GM21717 (cell line): ENCODE measurements around the gene RAB6A.
"Not testable (repeated sequence)": the region's sequence is repeated elsewhere in the genome, so short reads cannot be mapped to it uniquely, and the experiment has no call there.

ENCODE experiments used
- ATAC-seq: cut with Tn5 transposase; IDR thresholded peaks from one replicate; pipeline ENCODE4 v1.9.1; 2021; ENCODE audit warnings: mild to moderate bottlenecking, moderate library complexity; ENCODE audit not compliant: unreplicated experiment

The RAB6A gene

GRCh38 chr11:73729594-73730206, 31.2 kb downstream of the RAB6A start:
- ATAC-seq, result no peak

- no peak for ATAC-seq
Measured at GRCh38 chr11:73728000-73728399, 32.9 kb downstream of the RAB6A start.

DNA sequence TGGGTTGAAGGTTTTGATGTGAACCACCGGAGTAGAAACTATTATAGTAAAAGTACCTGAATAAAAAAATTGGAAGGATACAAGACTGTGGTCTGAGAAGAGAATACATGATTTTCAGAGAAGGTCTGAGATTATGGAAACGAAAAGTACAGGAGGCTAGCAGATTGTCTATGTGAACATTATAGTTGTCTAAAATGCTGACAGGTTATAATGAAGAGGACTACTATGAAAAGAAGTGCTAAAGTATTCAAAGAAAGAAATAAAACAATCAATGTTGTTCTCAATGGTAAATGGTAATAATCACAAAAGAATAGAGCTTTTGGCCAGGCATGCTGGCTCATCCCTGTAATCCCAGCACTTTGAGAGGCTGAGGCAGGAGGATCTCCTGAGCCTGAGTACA, 34.0 kb downstream of the RAB6A start:
- no peak for ATAC-seq

DNA sequence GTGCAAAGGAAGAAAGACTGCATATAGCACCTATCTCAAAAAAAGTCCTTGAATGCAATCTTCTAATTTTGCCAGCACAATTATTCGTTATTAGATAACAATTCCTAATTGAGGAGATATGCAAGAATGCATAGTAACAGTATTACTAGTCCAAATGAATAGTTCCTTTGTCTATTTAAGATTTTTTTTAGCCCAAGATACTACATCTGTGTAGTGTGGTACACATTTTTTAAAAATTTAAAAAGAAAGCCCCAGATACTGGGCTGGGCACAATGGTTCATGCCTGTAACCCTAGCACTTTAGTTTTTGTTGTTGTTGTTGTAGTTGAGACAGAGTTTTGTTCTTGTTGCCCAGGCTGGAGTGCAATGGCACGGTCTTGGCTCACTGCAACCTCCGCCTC, 43.7 kb downstream of the RAB6A start:
- no peak for ATAC-seq

- ATAC-seq, result no peak
Measured at GRCh38 chr11:73716153-73717056, 44.5 kb downstream of the RAB6A start.

GRCh38 chr11:73715541-73715940, 45.3 kb downstream of the RAB6A start:
- no peak for ATAC-seq

GRCh38 chr11:73710964-73711363, 49.9 kb downstream of the RAB6A start:
- ATAC-seq, result no peak

DNA sequence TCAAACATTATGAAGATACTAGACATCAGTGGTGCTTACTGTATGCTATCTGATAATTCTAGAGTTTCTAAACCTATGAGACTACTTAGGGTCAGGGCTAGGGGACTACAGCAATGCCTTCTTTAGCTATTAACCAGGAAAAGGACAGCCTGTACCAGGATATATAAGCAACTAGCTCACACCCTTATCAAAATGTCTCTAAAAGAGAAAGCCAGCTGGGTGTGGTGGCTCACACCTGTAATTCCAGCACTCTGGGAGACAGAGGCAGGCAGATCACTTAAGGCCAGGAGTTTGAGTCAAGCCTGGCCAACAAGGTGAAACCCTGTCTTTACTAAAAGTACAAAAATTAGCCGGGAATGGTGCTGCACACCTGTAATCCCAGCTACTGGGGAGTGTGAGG, 55.8 kb downstream of the RAB6A start:
- ATAC-seq, result no peak

GRCh38 chr11:73693899-73694525, 66.9 kb downstream of the RAB6A start:
- no peak for ATAC-seq

DNA sequence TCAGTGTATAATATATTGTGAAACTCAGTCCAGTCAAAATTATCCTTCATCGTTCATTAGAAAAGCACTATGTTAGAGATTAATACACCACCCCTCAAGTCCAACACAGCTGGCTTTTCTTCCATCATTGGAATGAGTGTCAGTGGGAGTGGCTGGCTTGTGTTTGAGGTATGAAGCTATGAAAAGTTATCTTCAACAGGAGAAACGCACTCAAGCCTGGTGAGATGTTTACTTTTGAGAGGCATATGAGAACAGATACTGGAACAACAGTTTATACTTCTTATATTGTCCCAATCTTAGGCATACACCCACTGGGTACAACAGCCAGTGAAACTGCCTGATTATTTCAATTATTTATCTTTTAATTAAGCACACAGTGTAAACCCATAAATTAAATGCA, 80.2 kb downstream of the RAB6A start:
- ATAC-seq, result no peak

DNA sequence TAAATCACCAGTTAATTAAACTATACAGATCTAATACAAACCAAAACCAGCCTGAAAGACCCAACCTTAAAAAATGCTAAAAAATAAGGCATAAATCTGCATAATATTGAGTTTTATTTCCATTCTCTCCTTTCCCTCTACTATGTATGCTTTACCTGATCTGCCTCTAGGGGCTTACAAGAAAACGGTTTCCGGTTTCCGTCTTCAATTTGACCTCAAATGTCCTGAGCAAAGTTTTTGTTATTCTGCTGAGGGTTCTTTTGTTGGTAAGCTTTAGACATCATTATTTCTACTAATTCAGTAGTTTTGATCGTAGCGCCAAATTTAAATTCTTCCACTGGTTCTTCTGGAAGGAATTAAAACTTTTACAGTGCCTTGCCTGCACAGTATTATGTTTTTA, 84.3 kb downstream of the RAB6A start:
- not testable (repeated sequence) for ATAC-seq

DNA sequence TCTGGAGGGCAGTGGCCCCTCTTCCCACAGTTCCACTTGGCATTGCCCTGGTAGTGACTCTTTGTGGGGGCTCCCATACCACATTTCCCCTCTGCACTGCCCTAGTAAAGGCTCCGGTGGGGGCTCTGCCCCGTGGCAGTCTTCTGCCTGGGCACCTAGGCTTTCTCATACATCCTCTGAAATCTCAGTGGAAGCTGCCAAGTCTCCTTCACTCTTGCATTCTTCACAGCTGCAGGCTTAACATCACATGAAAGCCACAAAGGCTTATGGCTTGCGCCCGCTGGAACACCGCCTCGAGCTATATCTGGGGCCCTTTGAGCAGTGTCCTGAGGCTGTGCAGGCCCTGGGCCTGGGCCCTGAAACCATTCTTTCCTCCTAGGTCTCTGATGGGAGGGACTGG, 89.2 kb downstream of the RAB6A start:
- ATAC-seq, result no peak

- ATAC-seq, result no peak
Measured at GRCh38 chr11:73670808-73671207, 90.1 kb downstream of the RAB6A start.

DNA sequence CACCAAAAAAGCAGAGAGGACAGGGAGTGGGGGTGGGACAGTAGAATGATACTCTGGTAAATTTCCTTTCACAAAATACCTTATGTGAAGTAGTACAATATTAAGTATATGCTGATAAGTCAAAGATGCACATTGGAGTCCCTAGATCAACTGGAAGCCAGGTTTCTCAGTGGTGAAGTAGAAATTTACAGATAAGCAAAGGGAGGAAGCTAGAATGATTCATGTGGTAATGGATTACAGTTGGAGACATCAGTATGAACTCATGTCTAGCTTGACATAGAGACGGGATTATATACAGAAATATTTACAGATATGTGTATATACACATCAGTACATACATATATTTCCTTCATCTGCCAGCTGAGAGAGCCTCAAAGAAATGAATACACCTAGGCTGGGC, 93.0 kb downstream of the RAB6A start:
- no peak for ATAC-seq

DNA sequence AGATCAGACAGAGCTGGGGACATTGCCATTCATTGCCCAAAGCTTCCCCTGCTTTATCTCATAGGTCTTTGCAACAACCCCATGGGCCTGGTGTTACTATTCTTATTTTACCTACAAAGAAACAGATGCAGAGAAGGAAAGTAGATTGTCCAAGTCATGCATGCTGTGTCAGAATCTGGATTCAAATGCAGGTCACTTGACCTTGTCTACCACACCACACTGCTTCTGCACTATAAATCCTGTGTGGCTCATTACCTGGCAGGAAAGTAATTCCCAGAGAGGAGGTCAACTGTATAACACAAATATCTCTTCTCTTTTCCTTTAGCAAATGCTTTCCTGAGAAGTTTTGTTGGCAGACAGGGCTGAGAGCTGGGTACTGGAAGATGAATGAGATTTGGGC, 96.0 kb downstream of the RAB6A start:
- ATAC-seq, result no peak

DNA sequence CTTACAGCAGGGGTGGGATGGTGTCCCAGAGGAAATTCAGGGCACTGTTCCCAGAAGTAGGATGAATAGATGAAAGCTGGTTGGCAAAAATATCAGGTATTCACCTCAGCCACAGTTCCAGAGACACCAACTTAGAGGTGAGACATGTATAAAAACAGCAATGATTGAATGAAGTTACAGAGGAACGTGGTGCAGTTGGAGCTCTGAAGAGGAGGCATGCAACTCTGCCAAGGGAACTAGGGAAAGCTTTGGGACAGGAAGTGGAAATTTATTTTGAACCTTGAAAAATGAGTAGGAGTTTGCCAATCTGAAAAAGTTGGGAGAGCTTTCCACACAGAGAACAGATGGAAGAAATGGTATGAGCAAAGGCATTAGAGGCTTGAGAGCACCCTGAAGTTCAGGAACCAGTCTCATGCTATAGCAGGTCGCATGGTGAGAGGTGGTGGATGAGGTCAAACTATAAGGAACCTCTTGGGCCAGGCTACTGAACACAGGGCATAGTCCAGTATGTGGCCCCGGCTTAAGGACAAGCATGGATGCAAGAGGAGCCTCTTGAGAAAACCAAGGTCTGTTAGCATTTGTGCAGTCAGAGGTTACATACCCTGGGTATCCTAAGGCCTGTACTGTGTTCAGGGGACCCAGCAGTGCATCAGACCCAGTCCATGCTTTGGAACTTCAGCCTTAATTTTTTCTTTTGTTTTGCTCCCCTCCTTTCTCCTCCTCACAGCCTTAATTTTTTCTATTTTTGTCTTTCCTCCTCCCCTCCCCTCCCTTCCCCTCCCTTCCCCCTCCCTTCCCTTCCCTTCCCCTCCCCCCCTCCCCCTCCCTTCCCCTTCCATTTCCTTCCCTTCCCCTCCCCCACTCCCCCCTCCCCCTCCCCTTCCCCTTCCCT, 97.0 kb downstream of the RAB6A start:
- no peak for ATAC-seq

- ATAC-seq, result no peak
Measured at GRCh38 chr11:73662445-73663157, 98.3 kb downstream of the RAB6A start.

- ATAC-seq, result no peak
Measured at GRCh38 chr11:73661035-73661628, 99.7 kb downstream of the RAB6A start.

- no peak for ATAC-seq
Measured at GRCh38 chr11:73660497-73661034, 100.3 kb downstream of the RAB6A start.

- no peak for ATAC-seq
Measured at GRCh38 chr11:73659961-73660360, 100.9 kb downstream of the RAB6A start.
